Mucosa of stomach (tissue), 1 donor: ENCODE data around the gene DSN1.

ENCODE experiments used
- H3K27me3 ChIP-seq: one replicate; pipeline ENCODE4 v1.7.0; 2013; ENCODE audit warnings: mild to moderate bottlenecking, low read length; ENCODE audit not compliant: control insufficient read depth, insufficient read depth
- H3K36me3 ChIP-seq: one replicate; pipeline ENCODE4 v1.7.0; 2013; ENCODE audit warnings: low read length; ENCODE audit not compliant: control insufficient read depth, insufficient read depth
- H3K4me1 ChIP-seq: one replicate; pipeline ENCODE4 v1.7.0; 2013; ENCODE audit warnings: mild to moderate bottlenecking, low read length; ENCODE audit not compliant: control insufficient read depth, insufficient read depth
- H3K4me3 ChIP-seq: one replicate; pipeline ENCODE4 v1.7.0; 2013; ENCODE audit warnings: low read length
- H3K9ac ChIP-seq: one replicate; pipeline ENCODE4 v1.7.0; 2013; ENCODE audit warnings: mild to moderate bottlenecking, low read length, moderate library complexity
- H3K9me3 ChIP-seq: one replicate; pipeline ENCODE4 v1.7.0; 2013; ENCODE audit warnings: mild to moderate bottlenecking, low read length, moderate library complexity; ENCODE audit not compliant: control insufficient read depth
- donor health status: Pancreatic carcinoma.

Gene DSN1, protein sequence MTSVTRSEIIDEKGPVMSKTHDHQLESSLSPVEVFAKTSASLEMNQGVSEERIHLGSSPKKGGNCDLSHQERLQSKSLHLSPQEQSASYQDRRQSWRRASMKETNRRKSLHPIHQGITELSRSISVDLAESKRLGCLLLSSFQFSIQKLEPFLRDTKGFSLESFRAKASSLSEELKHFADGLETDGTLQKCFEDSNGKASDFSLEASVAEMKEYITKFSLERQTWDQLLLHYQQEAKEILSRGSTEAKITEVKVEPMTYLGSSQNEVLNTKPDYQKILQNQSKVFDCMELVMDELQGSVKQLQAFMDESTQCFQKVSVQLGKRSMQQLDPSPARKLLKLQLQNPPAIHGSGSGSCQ

DNA sequence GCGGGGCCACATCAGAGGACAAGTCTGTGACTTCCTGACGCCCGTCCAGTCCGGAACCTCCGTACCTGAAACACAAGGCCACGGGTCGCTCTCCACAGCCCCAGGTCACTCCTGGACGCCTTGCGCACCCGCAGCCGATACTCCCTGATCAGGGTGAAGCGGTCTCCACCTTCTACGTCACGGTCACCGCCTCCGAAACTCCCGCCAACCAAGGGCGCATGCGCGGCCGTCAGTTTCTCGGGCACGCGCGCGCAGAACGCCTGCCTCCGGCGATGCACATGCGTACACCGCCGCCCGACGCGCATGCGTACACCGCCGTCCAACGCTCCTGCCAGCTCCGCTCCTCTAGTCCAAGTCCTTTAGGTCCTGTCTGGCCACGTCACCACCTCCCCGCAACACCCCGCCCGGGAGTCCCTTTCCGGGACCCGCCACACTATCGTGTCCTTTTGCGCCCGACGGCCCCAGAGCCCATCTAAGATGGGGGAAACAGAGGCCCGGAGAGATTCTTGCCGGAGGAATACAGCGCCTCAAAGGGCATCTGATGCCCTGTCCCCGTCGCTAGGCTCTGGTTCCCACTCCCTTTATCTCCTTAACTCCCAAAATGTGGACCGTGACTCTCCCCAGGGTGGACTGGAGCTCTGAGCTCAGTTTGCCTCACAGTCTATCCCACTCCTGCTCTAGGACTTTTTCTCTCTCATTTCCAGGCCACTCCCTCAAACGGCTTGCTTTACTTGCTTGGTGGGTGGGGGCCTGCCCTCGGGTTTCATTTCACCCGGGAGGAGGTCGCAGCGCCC is at the start of gene DSN1:
Gene DSN1 (minus strand): TSS at position 167 of the 794 bp plus-strand sequence. CDS start 2,305 bp downstream, outside the sequence.
- Histone ChIP-seq H3K36me3 (no peaks in the 10 kb centered on the region), H3K4me1 (peaks cover 8% of the 10 kb centered on the region), H3K9ac (peak within 1 kb of the TSS; percentile 95), H3K4me3 (peak within 1 kb of the TSS; percentile 87), H3K27me3 (no peaks in the 10 kb centered on the region), H3K9me3 (no peaks in the 10 kb centered on the region)

DNA sequence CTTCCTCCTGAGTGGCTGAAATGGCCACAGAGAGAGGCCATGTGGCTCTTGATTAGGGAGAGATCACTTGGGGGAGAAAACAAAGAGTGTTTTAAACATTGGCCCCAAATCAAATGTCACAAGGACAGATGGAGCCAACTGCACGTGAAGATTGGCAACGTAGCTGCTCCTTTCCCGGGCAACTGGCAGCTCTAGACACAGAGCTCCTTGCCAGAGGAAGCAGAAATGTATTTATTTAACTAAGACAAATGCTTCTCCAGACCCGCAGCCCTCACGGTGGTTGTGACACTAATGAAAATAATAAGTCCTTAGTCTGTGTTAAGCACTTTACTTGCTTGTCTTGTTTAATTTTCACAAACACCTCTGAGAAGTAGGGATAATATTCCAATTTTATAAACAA is 49.6 kb upstream of the DSN1 start:
- Histone ChIP-seq H3K27me3 (no peaks in the 10 kb centered on the region), H3K4me3 (no peak overlapping the region), H3K9ac (no peak overlapping the region), H3K4me1 (peaks cover 30% of the 10 kb centered on the region), H3K9me3 (no peaks in the 10 kb centered on the region), H3K36me3 (peaks cover 3% of the 10 kb centered on the region)

DNA sequence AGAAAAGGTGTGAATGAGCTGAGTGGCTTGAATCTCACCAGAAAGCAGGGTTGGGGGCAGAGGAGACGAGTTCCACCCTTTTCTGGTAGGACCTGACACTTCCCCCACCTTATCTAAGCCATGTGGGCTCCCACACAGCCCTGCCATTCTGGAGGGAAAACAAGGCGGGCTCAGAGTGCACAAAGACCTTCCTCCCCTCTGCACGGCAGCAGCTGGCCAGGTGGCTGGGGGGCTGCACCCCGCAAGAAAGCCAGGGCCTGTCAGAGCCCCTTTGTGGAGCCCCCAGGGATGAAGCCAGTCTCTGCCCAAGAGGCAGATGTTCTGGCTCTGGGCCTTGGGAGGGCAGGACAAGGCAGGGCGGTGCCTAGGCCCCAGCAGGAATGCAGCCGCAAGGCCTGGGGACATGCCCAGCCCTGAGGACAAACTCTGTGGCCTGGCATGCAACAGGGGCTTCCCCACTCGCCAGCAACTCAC is 48.4 kb upstream of the DSN1 start:
- no peak overlapping the region for H3K9ac ChIP-seq
- H3K4me3 ChIP-seq = no peak overlapping the region
- H3K4me1 ChIP-seq = peaks cover 30% of the 10 kb centered on the region
- no peaks in the 10 kb centered on the region for H3K27me3 ChIP-seq
- H3K36me3 ChIP-seq = no peaks in the 10 kb centered on the region
- H3K9me3 ChIP-seq = no peaks in the 10 kb centered on the region

DNA sequence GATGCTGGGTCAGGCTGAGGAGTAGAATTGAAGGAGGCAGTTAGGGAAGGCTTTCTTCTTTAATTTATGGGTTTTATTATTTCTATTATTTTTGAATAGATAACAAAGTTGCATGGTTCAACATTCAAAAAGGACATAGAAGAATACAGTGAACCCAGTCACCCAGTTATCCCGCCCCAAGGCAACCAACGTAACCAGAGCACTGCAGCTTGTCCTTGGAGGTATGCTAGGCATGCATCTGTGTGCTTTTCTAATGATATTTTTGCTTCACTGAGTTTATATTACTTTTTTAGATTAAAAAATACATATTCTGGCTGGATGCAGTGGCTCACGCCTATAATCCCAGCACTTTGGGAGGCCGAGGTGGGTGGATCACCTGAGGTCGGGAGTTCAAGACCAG is 47.4 kb upstream of the DSN1 start:
- H3K27me3 ChIP-seq = no peaks in the 10 kb centered on the region
- no peak overlapping the region for H3K4me3 ChIP-seq

DNA sequence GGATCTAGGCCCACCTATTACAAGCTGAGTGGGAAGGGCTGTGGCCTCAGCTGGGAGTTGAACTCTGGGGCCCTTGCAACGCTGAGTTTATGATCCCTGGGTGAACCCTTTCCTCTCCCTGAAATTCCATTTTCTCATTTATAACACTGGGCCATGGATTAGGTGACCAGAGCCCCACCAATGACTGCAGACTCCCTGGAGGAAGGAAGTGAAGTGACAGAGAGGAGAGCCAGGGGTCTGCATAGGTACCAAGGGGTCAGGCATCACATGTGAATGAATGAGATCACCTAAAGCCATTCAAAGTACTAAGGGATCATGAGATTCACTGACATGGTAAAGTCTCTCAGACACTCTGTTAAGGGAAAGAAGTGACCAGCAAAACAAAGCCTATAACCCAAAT is 46.5 kb upstream of the DSN1 start:
- H3K4me1 ChIP-seq = peaks cover 23% of the 10 kb centered on the region
- peak overlapping the region; percentile 4 for H3K9ac ChIP-seq
- H3K4me3 ChIP-seq = no peak overlapping the region
- H3K27me3 ChIP-seq = no peaks in the 10 kb centered on the region
- no peaks in the 10 kb centered on the region for H3K36me3 ChIP-seq
- H3K9me3 ChIP-seq = no peaks in the 10 kb centered on the region

More for the DNA sequence above, 47.4 kb upstream of the DSN1 start:
- Histone ChIP-seq H3K9ac (no peak overlapping the region), H3K9me3 (no peaks in the 10 kb centered on the region), H3K36me3 (no peaks in the 10 kb centered on the region), H3K4me1 (peaks cover 30% of the 10 kb centered on the region)

DNA sequence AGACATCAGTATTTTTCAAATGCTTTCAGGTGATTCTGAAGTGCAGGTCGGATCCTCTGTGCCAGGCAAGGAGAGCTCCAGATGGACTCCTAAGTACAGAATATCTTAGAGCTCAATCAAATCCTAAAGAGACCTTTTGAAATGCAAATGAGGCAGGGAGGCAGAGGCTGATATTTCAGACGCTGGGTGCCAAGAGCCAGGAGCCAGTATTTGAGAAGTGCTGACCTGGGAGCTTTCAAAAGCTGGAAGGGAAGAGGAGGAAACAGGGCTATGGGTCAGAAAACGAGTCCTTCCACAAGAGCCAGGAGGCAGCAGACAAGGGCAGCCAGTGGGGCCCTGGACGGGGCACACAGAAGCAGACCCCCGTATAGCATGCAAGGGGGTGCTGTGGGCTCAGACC is 46.1 kb upstream of the DSN1 start:
- Histone ChIP-seq H3K27me3 (no peaks in the 10 kb centered on the region), H3K36me3 (no peaks in the 10 kb centered on the region), H3K4me3 (no peak overlapping the region), H3K9me3 (no peaks in the 10 kb centered on the region), H3K4me1 (peaks cover 20% of the 10 kb centered on the region), H3K9ac (peak overlapping the region; percentile 4)

DNA sequence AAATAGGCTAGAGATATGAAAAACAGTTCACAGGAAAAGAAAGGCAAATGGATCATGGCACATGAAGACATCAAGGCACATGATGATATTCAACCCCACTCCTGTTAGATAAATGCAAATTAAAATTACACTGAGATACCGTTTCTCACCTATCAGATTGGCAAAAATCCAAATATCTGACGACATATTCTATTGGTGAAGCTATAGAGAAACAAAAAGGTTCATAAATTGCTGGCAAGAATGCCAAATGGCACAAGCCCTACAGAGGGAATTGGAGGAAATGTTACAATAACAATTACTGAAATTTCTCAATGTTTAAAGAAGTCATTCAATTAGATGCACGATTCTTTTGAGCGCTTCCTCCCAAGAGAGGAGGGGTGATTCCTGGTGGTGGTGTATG is 45.3 kb upstream of the DSN1 start:
- no peaks in the 10 kb centered on the region for H3K27me3 ChIP-seq
- peaks cover 25% of the 10 kb centered on the region for H3K4me1 ChIP-seq
- H3K9ac ChIP-seq = no peak overlapping the region

DNA sequence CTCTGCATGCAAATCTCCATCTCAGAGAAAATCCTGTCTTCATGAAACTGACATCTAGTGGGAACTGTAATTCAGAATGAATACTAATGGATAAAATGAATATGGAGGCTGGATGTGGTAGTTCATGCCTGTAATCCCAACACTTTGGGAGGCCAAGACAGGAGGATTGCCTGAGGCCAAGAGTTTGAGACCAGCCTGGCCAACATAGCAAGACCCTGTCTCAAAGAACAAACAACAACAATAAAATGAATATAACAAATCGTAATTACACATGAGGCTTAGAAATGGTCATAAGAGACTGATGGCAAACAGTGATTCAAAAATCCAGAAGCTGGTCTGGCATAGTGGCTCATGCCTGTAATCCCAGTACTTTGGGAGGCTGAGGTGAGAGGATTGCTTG is 44.6 kb upstream of the DSN1 start:
- H3K9me3 ChIP-seq = no peaks in the 10 kb centered on the region
- peaks cover 27% of the 10 kb centered on the region for H3K4me1 ChIP-seq
- no peaks in the 10 kb centered on the region for H3K27me3 ChIP-seq
- no peak overlapping the region for H3K9ac ChIP-seq
- H3K4me3 ChIP-seq = no peak overlapping the region
- H3K36me3 ChIP-seq = no peaks in the 10 kb centered on the region

More for the DNA sequence above, 45.3 kb upstream of the DSN1 start:
- H3K36me3 ChIP-seq = no peaks in the 10 kb centered on the region
- H3K4me3 ChIP-seq = no peak overlapping the region
- no peaks in the 10 kb centered on the region for H3K9me3 ChIP-seq

DNA sequence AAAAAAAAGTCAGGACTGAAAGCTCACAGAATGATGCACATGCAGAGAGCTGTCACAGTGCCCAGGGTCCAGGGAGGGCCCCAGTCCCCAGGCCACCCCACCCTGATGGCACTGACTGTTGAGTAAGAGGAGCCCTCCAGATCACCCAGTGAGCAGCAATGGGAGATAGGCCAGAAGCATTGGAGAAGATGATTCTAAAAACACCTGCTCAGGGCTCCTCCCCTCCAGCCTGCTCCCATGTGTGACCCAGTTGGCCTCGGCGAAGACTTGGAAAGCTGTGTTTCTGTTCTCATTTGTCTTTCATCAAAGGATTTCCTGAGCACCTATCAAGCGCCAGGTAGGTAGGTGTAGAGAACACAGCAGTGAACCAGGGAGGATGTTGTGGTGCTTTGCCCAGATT is 43.9 kb upstream of the DSN1 start:
- peaks cover 24% of the 10 kb centered on the region for H3K4me1 ChIP-seq
- H3K36me3 ChIP-seq = no peaks in the 10 kb centered on the region
- H3K4me3 ChIP-seq = no peak overlapping the region
- no peaks in the 10 kb centered on the region for H3K27me3 ChIP-seq
- no peaks in the 10 kb centered on the region for H3K9me3 ChIP-seq
- H3K9ac ChIP-seq = no peak overlapping the region

DNA sequence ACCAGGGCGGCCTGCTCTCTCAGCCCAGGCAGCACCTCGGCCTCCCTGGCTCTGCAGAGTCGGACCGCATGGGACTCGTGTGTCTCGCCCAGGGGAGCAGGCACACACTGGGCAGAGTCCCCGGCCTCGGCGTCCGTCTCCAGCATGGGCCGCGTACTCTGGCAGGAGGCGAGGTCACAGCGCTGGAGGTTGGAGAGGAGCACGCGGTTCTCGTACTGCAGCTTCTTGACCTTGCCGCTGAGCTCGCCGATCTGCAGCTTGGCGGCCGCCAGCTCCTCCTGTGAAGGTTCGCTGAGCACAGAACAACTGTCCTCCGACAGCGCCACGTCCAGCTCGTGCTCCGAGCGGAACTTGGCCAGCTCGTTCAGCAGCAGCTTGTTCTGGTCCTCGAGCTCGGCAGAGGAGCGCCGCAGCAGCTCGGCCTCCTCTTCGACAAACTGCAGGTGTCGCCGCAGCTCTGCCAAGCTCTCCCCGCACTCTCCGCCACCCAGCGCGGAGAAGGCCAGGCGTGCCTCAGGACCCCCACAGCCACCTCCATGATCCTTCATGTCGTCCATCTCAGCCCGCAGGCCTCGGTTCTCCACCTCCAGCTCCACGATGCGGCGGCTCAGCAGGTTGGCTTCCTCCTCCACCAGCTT is 42.0 kb upstream of the DSN1 start:
- Histone ChIP-seq H3K9me3 (no peaks in the 10 kb centered on the region), H3K36me3 (no peaks in the 10 kb centered on the region), H3K27me3 (no peaks in the 10 kb centered on the region), H3K4me1 (peaks cover 18% of the 10 kb centered on the region), H3K4me3 (no peak overlapping the region), H3K9ac (no peak overlapping the region)

DNA sequence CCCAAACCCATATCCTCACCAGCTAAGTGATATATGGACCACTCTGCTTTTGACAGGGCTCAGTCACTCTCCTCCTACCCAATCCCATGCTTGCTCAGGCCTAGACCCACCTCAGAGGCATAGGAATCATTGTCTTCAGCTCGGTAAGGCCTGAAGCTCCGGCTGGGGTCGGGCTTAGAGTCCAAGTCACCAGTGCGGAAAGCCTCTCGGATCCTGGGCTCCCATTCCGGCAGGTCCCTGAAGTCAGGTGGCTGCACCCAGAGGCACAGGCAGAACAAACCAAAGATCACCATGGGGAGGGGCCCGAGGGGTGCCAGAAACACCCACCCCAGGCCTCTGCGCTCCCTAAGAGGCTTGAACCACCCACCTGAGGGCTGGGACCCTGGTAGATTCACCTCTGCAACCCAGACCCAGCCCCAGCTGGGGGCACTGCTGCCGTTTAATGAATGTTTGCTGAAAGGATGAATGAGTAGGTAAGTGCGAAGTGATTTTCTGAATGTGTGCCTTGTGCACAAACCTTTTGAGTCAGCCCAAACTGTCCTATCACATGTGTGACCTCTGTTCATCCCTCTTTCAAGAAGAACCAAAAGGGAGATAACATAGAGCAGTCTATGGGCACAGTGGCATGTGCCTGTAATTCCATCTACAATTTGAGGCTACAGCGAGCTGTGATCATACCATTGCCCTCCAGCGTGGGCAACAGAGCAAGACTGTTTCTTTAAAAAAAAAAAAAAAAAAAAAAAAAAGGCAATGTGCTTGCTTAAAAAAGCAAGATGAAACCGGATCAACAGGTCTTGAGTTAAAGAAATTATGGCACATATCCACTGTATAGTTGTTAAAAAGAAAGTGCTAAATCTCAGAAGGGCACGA is 39.3 kb upstream of the DSN1 start:
- no peaks in the 10 kb centered on the region for H3K36me3 ChIP-seq
- peaks cover 8% of the 10 kb centered on the region for H3K4me1 ChIP-seq
- no peak overlapping the region for H3K4me3 ChIP-seq
- no peaks in the 10 kb centered on the region for H3K27me3 ChIP-seq
- no peaks in the 10 kb centered on the region for H3K9me3 ChIP-seq
- H3K9ac ChIP-seq = no peak overlapping the region
